Mucosa of gallbladder (tissue), 1 donor: ENCODE data around the gene VEPH1. TPM values are rescaled to one million over a fixed set of nuclear protein-coding genes. Genes with fewer than 3 reads are reported as not detected.

ENCODE experiments used
- DNase-seq: peaks from one replicate; pipeline ENCODE4 v3.0.0-alpha.2; 2020; ENCODE audit warnings: low spot score
- total RNA-seq: library from RNA; stranded (reverse); gene quantifications from one replicate; pipeline ENCODE4 v1.2.1, GENCODE V29; 2021
- donor health status: DM: no; HTN: no; CAD: no.

VEPH1 gene
- total RNA-seq, 1 donor from 2014 or later: 3.1 TPM

- no peak for DNase-seq
These were observed 25.8 kb downstream of the VEPH1 start for GRCh38 chr3:157477441-157477840.

GRCh38 chr3:157475921-157476414 lies 27.2 kb downstream of the VEPH1 start:
- no peak for DNase-seq

GRCh38 chr3:157472648-157473047 lies 30.6 kb downstream of the VEPH1 start:
- no peak for DNase-seq

- no peak for DNase-seq
These were observed 32.2 kb downstream of the VEPH1 start for GRCh38 chr3:157471064-157471463.

- no peak for DNase-seq
These were observed 33.5 kb downstream of the VEPH1 start for GRCh38 chr3:157469561-157470294.

GRCh38 chr3:157467200-157467599 lies 36.0 kb downstream of the VEPH1 start:
- DNase-seq: no peak

GRCh38 chr3:157465741-157466140 lies 37.5 kb downstream of the VEPH1 start:
- no peak for DNase-seq

GRCh38 chr3:157464321-157464720 lies 38.9 kb downstream of the VEPH1 start:
- DNase-seq: no peak

- no peak for DNase-seq
These were observed 39.4 kb downstream of the VEPH1 start for GRCh38 chr3:157463816-157464215.

- DNase-seq: no peak
These were observed 43.0 kb downstream of the VEPH1 start for GRCh38 chr3:157460253-157460652.

- no peak for DNase-seq
These were observed 43.5 kb downstream of the VEPH1 start for GRCh38 chr3:157459706-157460105.

GRCh38 chr3:157453824-157454223 lies 49.4 kb downstream of the VEPH1 start:
- no peak for DNase-seq

- no peak for DNase-seq
These were observed 51.1 kb downstream of the VEPH1 start for GRCh38 chr3:157452097-157452496.

- DNase-seq: no peak
These were observed 56.1 kb downstream of the VEPH1 start for GRCh38 chr3:157447026-157447694.

- no peak for DNase-seq
These were observed 57.4 kb downstream of the VEPH1 start for GRCh38 chr3:157445857-157446256.

- no peak for DNase-seq
These were observed 58.4 kb downstream of the VEPH1 start for GRCh38 chr3:157444797-157445184.

GRCh38 chr3:157443905-157444796 lies 59.1 kb downstream of the VEPH1 start:
- no peak for DNase-seq

GRCh38 chr3:157442729-157443128 lies 60.5 kb downstream of the VEPH1 start:
- no peak for DNase-seq

GRCh38 chr3:157441102-157441624 lies 62.1 kb downstream of the VEPH1 start:
- DNase-seq: no peak

GRCh38 chr3:157438194-157438730 lies 65.0 kb downstream of the VEPH1 start:
- no peak for DNase-seq

- DNase-seq: peak; percentile 19
These were observed 66.5 kb downstream of the VEPH1 start, which contains the start of gene PTX3 for GRCh38 chr3:157436583-157437291. Gene PTX3, plus strand, starts transcription at chr3:157436850. Its CDS starts 84 bp downstream, at chr3:157436934.
